Mesenchymal stem cell (in vitro differentiated cells and primary cell): ENCODE measurements around the gene HDGFL2.
"Not testable (repeated sequence)": the region's sequence is repeated elsewhere in the genome, so short reads cannot be mapped to it uniquely, and the experiment has no call there.

Experiments used
- DNase-seq: peaks from one replicate; pipeline ENCODE4 v3.0.0-alpha.2; 2013
- H2AFZ ChIP-seq: one replicate; pipeline ENCODE4 v1.6.1; 2013; ENCODE audit warnings: low read depth, mild to moderate bottlenecking, control low read depth, inconsistent platforms, low read length, moderate library complexity
- H2AK5ac ChIP-seq: 2 replicates; pipeline ENCODE4 v1.6.1; 2013; ENCODE audit warnings: low read length, moderate library complexity, mild to moderate bottlenecking, inconsistent platforms; ENCODE audit not compliant: severe bottlenecking
- H2BK120ac ChIP-seq: one replicate; pipeline ENCODE4 v1.6.1; 2013; ENCODE audit warnings: low read depth, mild to moderate bottlenecking, inconsistent platforms, low read length, moderate library complexity
- H2BK12ac ChIP-seq, 2 experiments: one replicate each; pipeline ENCODE4 v1.6.1; 2013; ENCODE audit warnings: inconsistent platforms in 2 of 2, low read length in 2 of 2, mild to moderate bottlenecking in 2 of 2, moderate library complexity in 2 of 2, control low read depth in 1 of 2
- H2BK15ac ChIP-seq: one replicate; pipeline ENCODE4 v1.6.1; 2013; ENCODE audit warnings: mild to moderate bottlenecking, low read depth, inconsistent platforms; ENCODE audit not compliant: poor library complexity, severe bottlenecking
- H2BK5ac ChIP-seq: 2 replicates; pipeline ENCODE4 v1.6.1; 2013; ENCODE audit warnings: low read depth, mild to moderate bottlenecking, low read length, control low read depth, inconsistent platforms; ENCODE audit not compliant: poor library complexity, severe bottlenecking
- H3K14ac ChIP-seq, 2 experiments: one replicate each; pipeline ENCODE4 v1.6.1; 2013; ENCODE audit warnings: inconsistent platforms in 2 of 2, low read length in 2 of 2, control low read depth in 1 of 2, mild to moderate bottlenecking in 1 of 2, moderate library complexity in 1 of 2
- H3K18ac ChIP-seq, 2 experiments: one replicate each; pipeline ENCODE4 v1.6.1; 2013; ENCODE audit warnings: inconsistent platforms in 2 of 2, low read length in 2 of 2, control low read depth in 1 of 2, low read depth in 1 of 2, mild to moderate bottlenecking in 1 of 2
- H3K23ac ChIP-seq, 2 experiments: one replicate each; pipeline ENCODE4 v1.6.1; 2013; ENCODE audit warnings: inconsistent platforms in 2 of 2, low read length in 2 of 2, mild to moderate bottlenecking in 2 of 2, moderate library complexity in 2 of 2, control low read depth in 1 of 2
- H3K27ac ChIP-seq: 2 replicates; pipeline ENCODE4 v1.5.1; 2013; ENCODE audit warnings: mild to moderate bottlenecking, moderate library complexity, low read length, control low read depth, inconsistent platforms; ENCODE audit not compliant: poor library complexity, severe bottlenecking
- H3K27me3 ChIP-seq, 2 experiments: 2 replicates each; pipeline versions ENCODE4 v1.6.1 to v1.7.0; 2013; ENCODE audit warnings: low read length in 2 of 2, mild to moderate bottlenecking in 2 of 2, moderate library complexity in 2 of 2, control low read depth in 1 of 2, inconsistent platforms in 1 of 2; ENCODE audit not compliant: control insufficient read depth in 1 of 2, insufficient read depth in 1 of 2
- H3K36me3 ChIP-seq, 2 experiments: 2 replicates each; pipeline versions ENCODE4 v1.6.1 to v1.7.0; 2013; ENCODE audit warnings: low read length in 2 of 2, control low read depth in 1 of 2, inconsistent platforms in 1 of 2, low read depth in 1 of 2, mild to moderate bottlenecking in 1 of 2; ENCODE audit not compliant: insufficient read depth in 2 of 2, control insufficient read depth in 1 of 2
- H3K4ac ChIP-seq, 2 experiments: one replicate each; pipeline ENCODE4 v1.6.1; 2013; ENCODE audit warnings: inconsistent platforms in 2 of 2, low read length in 2 of 2, mild to moderate bottlenecking in 2 of 2, moderate library complexity in 2 of 2, control low read depth in 1 of 2, low read depth in 1 of 2
- H3K4me1 ChIP-seq: 2 replicates; pipeline ENCODE4 v1.6.1; 2013; ENCODE audit warnings: low read depth, low read length, control low read depth; ENCODE audit not compliant: control insufficient read depth, insufficient read depth
- H3K4me2 ChIP-seq: 2 replicates; pipeline ENCODE4 v1.6.1; 2013; ENCODE audit warnings: low read length, mild to moderate bottlenecking, inconsistent platforms; ENCODE audit not compliant: poor library complexity, severe bottlenecking
- H3K4me3 ChIP-seq, 2 experiments: 2 replicates each; pipeline versions ENCODE4 v1.5.1 to v1.7.0; 2013; ENCODE audit warnings: low read length in 2 of 2, mild to moderate bottlenecking in 2 of 2, control low read depth in 1 of 2, low read depth in 1 of 2; ENCODE audit not compliant: insufficient read depth in 1 of 2
- H3K79me1 ChIP-seq: replicated peaks from 2 replicates; pipeline ENCODE4 v1.6.1; 2013; ENCODE audit warnings: mild to moderate bottlenecking, control low read depth, low read length, inconsistent platforms; ENCODE audit not compliant: poor library complexity, severe bottlenecking
- H3K9ac ChIP-seq: 2 replicates; pipeline ENCODE4 v1.7.0; 2013; ENCODE audit warnings: mild to moderate bottlenecking, low read length, moderate library complexity
- H3K9me3 ChIP-seq: 2 replicates; pipeline ENCODE4 v1.7.0; 2013; ENCODE audit warnings: mild to moderate bottlenecking, low read length; ENCODE audit not compliant: control insufficient read depth
- H4K8ac ChIP-seq: one replicate; pipeline ENCODE4 v1.6.1; 2013; ENCODE audit warnings: inconsistent platforms, mild to moderate bottlenecking, low read length, moderate library complexity
- H4K91ac ChIP-seq: one replicate; pipeline ENCODE4 v1.6.1; 2013; ENCODE audit warnings: mild to moderate bottlenecking, low read length, inconsistent platforms
- WGBS: methylation state at CpG from one replicate; pipeline ENCODE4 v1.1.7; 2013; ENCODE audit warnings: mixed read lengths; 5-methylcytosine and 5-hydroxymethylcytosine counted together

The HDGFL2 gene

GRCh38 chr19:4539169-4539692 lies 67.1 kb downstream of the HDGFL2 start:
- peaks cover 33 to 57% of the 10 kb centered on the region in 2 experiments for H3K27me3 ChIP-seq
- H3K9ac ChIP-seq, result no peak overlapping the region
- H3K18ac ChIP-seq, result no peak overlapping the region
- no peak overlapping the region for H2BK12ac ChIP-seq
- no peak overlapping the region for H3K4me2 ChIP-seq
- H4K91ac ChIP-seq, result no peak overlapping the region
- DNase-seq, result no peak
- peaks cover 0 to 11% of the 10 kb centered on the region in 2 experiments for H3K36me3 ChIP-seq
- no peak overlapping the region for H3K4me3 ChIP-seq
- no peak overlapping the region for H3K14ac ChIP-seq
- H3K27ac ChIP-seq, result no peak overlapping the region
- H3K9me3 ChIP-seq, result peaks cover 4% of the 10 kb centered on the region
- H2BK120ac ChIP-seq, result no peak overlapping the region
- no peaks in the 10 kb centered on the region for H3K79me1 ChIP-seq
- no peak overlapping the region for H3K4ac ChIP-seq
- no peak overlapping the region for H3K23ac ChIP-seq
- no peak overlapping the region for H2BK5ac ChIP-seq
- H2AK5ac ChIP-seq, result no peak overlapping the region
- no peak overlapping the region for H4K8ac ChIP-seq
- no peak overlapping the region for H2AFZ ChIP-seq
- WGBS, result 76% methylated on average over 3 of the region's 3 CpGs
- no peak overlapping the region for H2BK15ac ChIP-seq
- peaks cover 12% of the 10 kb centered on the region for H3K4me1 ChIP-seq

- no peak within 1 kb of the TSS for H2BK5ac ChIP-seq
- H3K9me3 ChIP-seq, result peaks cover 4% of the 10 kb centered on the region
- no peaks in the 10 kb centered on the region for H3K79me1 ChIP-seq
- H3K14ac ChIP-seq, result peak within 1 kb of the TSS in 1 of 2 experiments; percentile 49
- peaks cover 26 to 50% of the 10 kb centered on the region in 2 experiments for H3K27me3 ChIP-seq
- no peak within 1 kb of the TSS for H2AK5ac ChIP-seq
- no peak within 1 kb of the TSS for H3K4me2 ChIP-seq
- H2BK15ac ChIP-seq, result no peak within 1 kb of the TSS
- peaks cover 0 to 12% of the 10 kb centered on the region in 2 experiments for H3K36me3 ChIP-seq
- WGBS, result 73% methylated on average over 13 of the region's 14 CpGs
- H3K4ac ChIP-seq, result no peak within 1 kb of the TSS
- H3K4me3 ChIP-seq, result no peak within 1 kb of the TSS
- no peak within 1 kb of the TSS for H4K91ac ChIP-seq
- no peak within 1 kb of the TSS for H4K8ac ChIP-seq
- no peak within 1 kb of the TSS for H3K27ac ChIP-seq
- no peak within 1 kb of the TSS for H3K9ac ChIP-seq
- H2BK12ac ChIP-seq, result no peak within 1 kb of the TSS
- H3K23ac ChIP-seq, result no peak within 1 kb of the TSS
- no peak within 1 kb of the TSS for H2AFZ ChIP-seq
- no peak within 1 kb of the TSS for H2BK120ac ChIP-seq
- no peak for DNase-seq
- no peak within 1 kb of the TSS for H3K18ac ChIP-seq
- peaks cover 8% of the 10 kb centered on the region for H3K4me1 ChIP-seq
Measured at GRCh38 chr19:4539693-4540581, 67.8 kb downstream of the HDGFL2 start, which contains the start of gene LRG1. TSS of gene LRG1 (minus strand) at chr19:4540036. CDS start at chr19:4540013, 23 bp downstream.

- no peak overlapping the region for H3K14ac ChIP-seq
Measured at GRCh38 chr19:4541114-4541805, 69.2 kb downstream of the HDGFL2 start.

GRCh38 chr19:4541806-4542145 lies 69.7 kb downstream of the HDGFL2 start:
- not testable (repeated sequence) for H3K4me2 ChIP-seq, H2BK5ac ChIP-seq, H3K9me3 ChIP-seq, H3K9ac ChIP-seq, H3K4me3 ChIP-seq, H2AK5ac ChIP-seq, H2BK15ac ChIP-seq, H4K8ac ChIP-seq, H3K23ac ChIP-seq, H3K4me1 ChIP-seq, H4K91ac ChIP-seq, H3K4ac ChIP-seq, H2BK120ac ChIP-seq, H3K18ac ChIP-seq, H3K14ac ChIP-seq, H2BK12ac ChIP-seq, DNase-seq, H2AFZ ChIP-seq, H3K27ac ChIP-seq, H3K79me1 ChIP-seq
- Histone ChIP-seq H3K27me3 (peaks cover 15 to 33% of the 10 kb centered on the region in 2 experiments), H3K36me3 (peaks cover 0 to 15% of the 10 kb centered on the region in 2 experiments)
- WGBS, result 94% methylated on average over 12 of the region's 12 CpGs

More at GRCh38 chr19:4541114-4541805, 69.2 kb downstream of the HDGFL2 start:
- no peak for DNase-seq
- no peak overlapping the region for H2BK120ac ChIP-seq
- H3K9me3 ChIP-seq, result peaks cover 4% of the 10 kb centered on the region
- H3K18ac ChIP-seq, result no peak overlapping the region
- WGBS, result 89% methylated on average over 12 of the region's 12 CpGs
- H2AFZ ChIP-seq, result no peak overlapping the region
- no peak overlapping the region for H2BK12ac ChIP-seq
- H2BK15ac ChIP-seq, result no peak overlapping the region
- peaks cover 15 to 38% of the 10 kb centered on the region in 2 experiments for H3K27me3 ChIP-seq
- H3K4me2 ChIP-seq, result no peak overlapping the region
- H3K23ac ChIP-seq, result no peak overlapping the region
- no peak overlapping the region for H3K27ac ChIP-seq
- H3K4ac ChIP-seq, result no peak overlapping the region
- no peak overlapping the region for H2AK5ac ChIP-seq
- no peak overlapping the region for H2BK5ac ChIP-seq
- H3K4me1 ChIP-seq, result peaks cover 2% of the 10 kb centered on the region
- no peak overlapping the region for H4K8ac ChIP-seq
- H3K9ac ChIP-seq, result no peak overlapping the region
- H3K36me3 ChIP-seq, result peaks cover 0 to 14% of the 10 kb centered on the region in 2 experiments
- H4K91ac ChIP-seq, result no peak overlapping the region
- H3K79me1 ChIP-seq, result no peaks in the 10 kb centered on the region
- no peak overlapping the region for H3K4me3 ChIP-seq
